DND-41 (cell line): ENCODE results near the gene PRKAG2.

Experiments
- ATAC-seq: fragments of 200-7000 bp; cut with Tn5 transposase; 3 replicates; pipeline ENCODE4 v1.9.1; 2021; ENCODE audit warnings: low read depth; ENCODE audit not compliant: insufficient read depth
- DNase-seq: peaks from one replicate; pipeline ENCODE4 v3.0.0-alpha.2; 2020
- H2AFZ ChIP-seq: 2 replicates; pipeline ENCODE4 v1.6.0; 2012; ENCODE audit warnings: low read depth, low read length
- H3K27ac ChIP-seq: 2 replicates; pipeline ENCODE4 v1.5.1; 2012; ENCODE audit warnings: low read length, inconsistent platforms
- H3K27me3 ChIP-seq: fragments of 200-600 bp; sonication (generic); 2 replicates; pipeline ENCODE4 v1.6.0; 2012; ENCODE audit warnings: low read length, mild to moderate bottlenecking, inconsistent platforms; ENCODE audit not compliant: insufficient read depth, poor library complexity
- H3K36me3 ChIP-seq: 2 replicates; pipeline ENCODE4 v1.5.1; 2012; ENCODE audit warnings: low read length, inconsistent platforms; ENCODE audit not compliant: insufficient read depth
- H3K4me1 ChIP-seq: 2 replicates; pipeline ENCODE4 v1.5.1; 2012; ENCODE audit warnings: mild to moderate bottlenecking, low read length; ENCODE audit not compliant: insufficient read depth
- H3K4me2 ChIP-seq: 2 replicates; pipeline ENCODE4 v1.6.0; 2012; ENCODE audit warnings: mild to moderate bottlenecking, moderate library complexity, low read length, inconsistent platforms; ENCODE audit not compliant: insufficient read depth
- H3K4me3 ChIP-seq, 2 experiments: fragments of 200-600 bp in 1 of 2; shearing (Covaris generic) in 1 of 2; 2 replicates each; pipeline ENCODE4 v1.5.1; 2012 to 2016; ENCODE audit warnings: inconsistent platforms in 2 of 2, low read length in 2 of 2, mild to moderate bottlenecking in 2 of 2, low read depth in 1 of 2, moderate library complexity in 1 of 2
- H3K79me2 ChIP-seq: 2 replicates; pipeline ENCODE4 v1.6.0; 2012; ENCODE audit warnings: low read length, inconsistent platforms; ENCODE audit not compliant: insufficient read depth
- H3K9ac ChIP-seq: 2 replicates; pipeline ENCODE4 v1.6.0; 2012; ENCODE audit warnings: low read depth, mild to moderate bottlenecking, inconsistent platforms, low read length, moderate library complexity
- H3K9me3 ChIP-seq: 2 replicates; pipeline ENCODE4 v1.5.1; 2012; ENCODE audit warnings: low read length, moderate library complexity, mild to moderate bottlenecking, inconsistent platforms; ENCODE audit not compliant: insufficient read depth, severe bottlenecking
- H4K20me1 ChIP-seq: 2 replicates; pipeline ENCODE4 v1.6.0; 2012; ENCODE audit warnings: low read length; ENCODE audit not compliant: insufficient read depth
- EZH2 ChIP-seq: IDR thresholded peaks from 3 replicates; pipeline ENCODE4 v1.6.1; 2012; ENCODE audit warnings: borderline replicate concordance, low read depth, mild to moderate bottlenecking, moderate library complexity, low read length, inconsistent platforms; ENCODE audit not compliant: severe bottlenecking
- TF ChIP-seq, protein P1 (sequence below): IDR thresholded peaks from 2 replicates; pipeline ENCODE4 v1.5.1; 2012; ENCODE audit warnings: borderline replicate concordance, low read length, moderate library complexity, mild to moderate bottlenecking; ENCODE audit not compliant: poor library complexity, severe bottlenecking; ENCODE audit errors: extremely low read depth

PRKAG2 gene

GRCh38 chr7:151565541-151565940, 311.4 kb downstream of the PRKAG2 start:
- DNase-seq (no peak), ATAC-seq (no peak)
- Histone ChIP-seq H3K9me3 (no peaks in the 10 kb centered on the region), H3K4me2 (no peak overlapping the region), H2AFZ (no peak overlapping the region), H3K4me1 (no peaks in the 10 kb centered on the region), H3K9ac (no peak overlapping the region), H3K27ac (no peak overlapping the region), H3K27me3 (peaks cover 48% of the 10 kb centered on the region), H3K79me2 (no peaks in the 10 kb centered on the region), H4K20me1 (no peaks in the 10 kb centered on the region), H3K4me3 (no peak overlapping the region), H3K36me3 (no peaks in the 10 kb centered on the region)
- TF ChIP-seq, protein P1, sequence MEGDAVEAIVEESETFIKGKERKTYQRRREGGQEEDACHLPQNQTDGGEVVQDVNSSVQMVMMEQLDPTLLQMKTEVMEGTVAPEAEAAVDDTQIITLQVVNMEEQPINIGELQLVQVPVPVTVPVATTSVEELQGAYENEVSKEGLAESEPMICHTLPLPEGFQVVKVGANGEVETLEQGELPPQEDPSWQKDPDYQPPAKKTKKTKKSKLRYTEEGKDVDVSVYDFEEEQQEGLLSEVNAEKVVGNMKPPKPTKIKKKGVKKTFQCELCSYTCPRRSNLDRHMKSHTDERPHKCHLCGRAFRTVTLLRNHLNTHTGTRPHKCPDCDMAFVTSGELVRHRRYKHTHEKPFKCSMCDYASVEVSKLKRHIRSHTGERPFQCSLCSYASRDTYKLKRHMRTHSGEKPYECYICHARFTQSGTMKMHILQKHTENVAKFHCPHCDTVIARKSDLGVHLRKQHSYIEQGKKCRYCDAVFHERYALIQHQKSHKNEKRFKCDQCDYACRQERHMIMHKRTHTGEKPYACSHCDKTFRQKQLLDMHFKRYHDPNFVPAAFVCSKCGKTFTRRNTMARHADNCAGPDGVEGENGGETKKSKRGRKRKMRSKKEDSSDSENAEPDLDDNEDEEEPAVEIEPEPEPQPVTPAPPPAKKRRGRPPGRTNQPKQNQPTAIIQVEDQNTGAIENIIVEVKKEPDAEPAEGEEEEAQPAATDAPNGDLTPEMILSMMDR = no peak
- TF ChIP-seq EZH2 = no peak

- DNase-seq = no peak
- no peak for TF ChIP-seq EZH2
- TF ChIP-seq, protein P1 = no peak
- Histone ChIP-seq H3K9me3 (no peaks in the 10 kb centered on the region), H3K4me2 (no peak overlapping the region), H3K9ac (no peak overlapping the region), H3K36me3 (no peaks in the 10 kb centered on the region), H2AFZ (no peak overlapping the region), H4K20me1 (no peaks in the 10 kb centered on the region), H3K27me3 (peaks cover 16% of the 10 kb centered on the region), H3K4me3 (no peak overlapping the region), H3K79me2 (no peaks in the 10 kb centered on the region), H3K27ac (no peak overlapping the region), H3K4me1 (no peaks in the 10 kb centered on the region)
- no peak for ATAC-seq
Observed at GRCh38 chr7:151560243-151560642, 316.7 kb downstream of the PRKAG2 start.

- Histone ChIP-seq H3K4me1 (no peaks in the 10 kb centered on the region), H3K27me3 (peaks cover 12% of the 10 kb centered on the region), H3K4me3 (no peak overlapping the region), H2AFZ (no peak overlapping the region), H3K27ac (no peak overlapping the region), H3K9ac (no peak overlapping the region), H3K79me2 (no peaks in the 10 kb centered on the region), H3K4me2 (no peak overlapping the region), H3K9me3 (no peaks in the 10 kb centered on the region), H4K20me1 (no peaks in the 10 kb centered on the region), H3K36me3 (no peaks in the 10 kb centered on the region)
- ATAC-seq (no peak), DNase-seq (no peak)
- no peak for TF ChIP-seq EZH2
Observed at GRCh38 chr7:151559557-151560183, 317.2 kb downstream of the PRKAG2 start.

GRCh38 chr7:151558575-151558974, 318.3 kb downstream of the PRKAG2 start:
- H3K27me3 ChIP-seq = peaks cover 4% of the 10 kb centered on the region
- TF ChIP-seq, protein P1 = no peak
- TF ChIP-seq EZH2 = no peak
- no peak overlapping the region for H2AFZ ChIP-seq
- H3K9me3 ChIP-seq = no peaks in the 10 kb centered on the region
- H3K4me3 ChIP-seq = no peak overlapping the region
- no peaks in the 10 kb centered on the region for H4K20me1 ChIP-seq
- DNase-seq (no peak), ATAC-seq (no peak)
- H3K79me2 ChIP-seq = no peaks in the 10 kb centered on the region
- no peak overlapping the region for H3K4me2 ChIP-seq
- no peaks in the 10 kb centered on the region for H3K36me3 ChIP-seq
- H3K27ac ChIP-seq = no peak overlapping the region
- no peaks in the 10 kb centered on the region for H3K4me1 ChIP-seq
- H3K9ac ChIP-seq = no peak overlapping the region
